Measurements from ENCODE around the gene TOMM40L. TPM values are rescaled to one million over a fixed set of nuclear protein-coding genes. Genes with fewer than 3 reads are reported as not detected.

The TOMM40L gene
- total RNA-seq, 2 donors from 2014 or later, result 1.8 to 8.9 TPM

DNA sequence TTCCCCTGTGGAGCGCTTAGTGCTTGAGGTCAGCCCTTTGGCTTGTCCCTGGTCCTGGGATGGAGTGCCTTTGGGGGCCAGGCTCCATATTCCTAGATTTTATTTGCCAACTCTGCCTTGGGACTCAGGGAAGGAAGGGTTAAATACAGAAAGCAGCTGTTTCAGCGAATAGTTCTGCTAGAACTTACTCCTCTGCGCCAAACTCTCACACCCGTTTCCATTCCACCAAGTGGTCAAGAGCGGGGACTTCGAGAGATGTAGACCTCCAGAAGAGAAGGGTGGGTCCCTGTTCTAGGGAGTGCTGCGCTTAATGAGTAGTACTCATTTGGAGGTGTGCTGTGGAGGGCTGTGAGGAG lies 704 bp upstream of the TOMM40L start:
- Histone ChIP-seq H3K27me3 (no peaks in the 10 kb centered on the region), H3K4me3 (no peak overlapping the region), H3K9me3 (no peaks in the 10 kb centered on the region), H3K4me1 (peaks cover 32% of the 10 kb centered on the region), H3K36me3 (replicated peaks in 1 of 2; ENCODE audit: insufficient read depth in 1 of 2, low read depth in 2 of 2) (no peaks in the 10 kb centered on the region), H3K27ac (peak overlapping the region in 1 of 4 donors; percentile 21)
- intact Hi-C loops (cut with DNase I), result no loop called here
- no peak for ATAC-seq
- DNase-seq, result no peak
- TF ChIP-seq, protein P1, sequence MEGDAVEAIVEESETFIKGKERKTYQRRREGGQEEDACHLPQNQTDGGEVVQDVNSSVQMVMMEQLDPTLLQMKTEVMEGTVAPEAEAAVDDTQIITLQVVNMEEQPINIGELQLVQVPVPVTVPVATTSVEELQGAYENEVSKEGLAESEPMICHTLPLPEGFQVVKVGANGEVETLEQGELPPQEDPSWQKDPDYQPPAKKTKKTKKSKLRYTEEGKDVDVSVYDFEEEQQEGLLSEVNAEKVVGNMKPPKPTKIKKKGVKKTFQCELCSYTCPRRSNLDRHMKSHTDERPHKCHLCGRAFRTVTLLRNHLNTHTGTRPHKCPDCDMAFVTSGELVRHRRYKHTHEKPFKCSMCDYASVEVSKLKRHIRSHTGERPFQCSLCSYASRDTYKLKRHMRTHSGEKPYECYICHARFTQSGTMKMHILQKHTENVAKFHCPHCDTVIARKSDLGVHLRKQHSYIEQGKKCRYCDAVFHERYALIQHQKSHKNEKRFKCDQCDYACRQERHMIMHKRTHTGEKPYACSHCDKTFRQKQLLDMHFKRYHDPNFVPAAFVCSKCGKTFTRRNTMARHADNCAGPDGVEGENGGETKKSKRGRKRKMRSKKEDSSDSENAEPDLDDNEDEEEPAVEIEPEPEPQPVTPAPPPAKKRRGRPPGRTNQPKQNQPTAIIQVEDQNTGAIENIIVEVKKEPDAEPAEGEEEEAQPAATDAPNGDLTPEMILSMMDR (IDR thresholded peaks at IDR 0.05), result no peak
- TF ChIP-seq POLR2A (IDR thresholded peaks at IDR 0.05), result no peak
- 65 to 72% methylated on average over 7 of the region's 7 CpGs for WGBS, 2 donors

DNA sequence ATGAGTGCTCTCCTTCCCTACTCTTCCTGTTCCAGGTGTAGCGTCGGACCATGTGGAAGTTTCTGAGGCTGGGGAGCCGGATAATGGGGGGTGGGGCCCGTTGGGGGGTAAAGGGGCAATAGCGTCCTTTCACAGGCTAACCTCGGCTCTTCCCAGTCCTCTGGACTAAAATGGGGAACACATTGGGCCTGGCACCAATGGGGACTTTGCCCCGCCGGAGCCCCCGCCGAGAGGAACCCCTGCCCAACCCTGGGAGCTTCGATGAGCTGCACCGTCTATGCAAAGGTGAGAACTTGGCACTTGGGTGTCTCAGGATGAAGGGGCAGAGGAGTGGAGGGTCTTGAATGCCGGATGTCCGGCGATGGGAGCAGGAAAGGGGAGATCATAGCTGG lies 456 bp downstream of the TOMM40L start:
- peak overlapping the region; percentile 43 to 68 for H3K4me3 ChIP-seq
- intact Hi-C loops (cut with DNase I), result no loop called here
- ATAC-seq (no peak), DNase-seq (no peak)
- H3K4me1 ChIP-seq, result peaks cover 32% of the 10 kb centered on the region
- no peak overlapping the region for H3K27ac ChIP-seq
- whole genome bisulfite sequencing, 2 donors, result 9 to 24% methylated on average over 14 to 15 of the region's 15 CpGs
- H3K9me3 ChIP-seq, result no peaks in the 10 kb centered on the region
- H3K27me3 ChIP-seq, result no peaks in the 10 kb centered on the region
- H3K36me3 ChIP-seq (replicated peaks in 1 of 2; ENCODE audit: insufficient read depth in 1 of 2, low read depth in 2 of 2), result no peaks in the 10 kb centered on the region
- TF ChIP-seq, protein P1 (IDR thresholded peaks at IDR 0.05), result no peak
- TF ChIP-seq POLR2A (IDR thresholded peaks at IDR 0.05), result no peak

DNA sequence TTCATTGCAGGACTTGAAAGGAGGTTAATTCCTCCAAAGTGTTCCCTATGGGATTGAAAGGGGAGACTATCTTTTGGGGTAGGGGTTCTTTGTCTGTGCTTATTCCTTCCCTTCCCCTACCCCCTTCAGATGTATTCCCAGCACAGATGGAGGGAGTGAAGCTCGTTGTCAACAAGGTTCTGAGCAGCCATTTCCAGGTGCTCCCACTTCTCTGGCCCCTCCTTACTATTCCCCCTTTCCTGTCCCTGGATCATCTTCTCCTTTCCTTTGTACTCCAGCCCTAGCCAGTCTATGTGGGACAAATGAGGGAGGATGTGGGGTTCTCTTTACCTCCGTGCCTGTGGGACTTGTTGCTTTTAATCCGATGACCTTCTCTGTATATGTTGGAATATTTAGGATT lies 899 bp downstream of the TOMM40L start:
- Histone ChIP-seq H3K36me3 (replicated peaks in 1 of 2; ENCODE audit: insufficient read depth in 1 of 2, low read depth in 2 of 2) (no peaks in the 10 kb centered on the region), H3K27ac (no peak overlapping the region), H3K4me1 (peaks cover 32% of the 10 kb centered on the region), H3K9me3 (no peaks in the 10 kb centered on the region), H3K27me3 (no peaks in the 10 kb centered on the region), H3K4me3 (no peak overlapping the region)
- TF ChIP-seq POLR2A (IDR thresholded peaks at IDR 0.05), result no peak
- TF ChIP-seq, protein P1 (IDR thresholded peaks at IDR 0.05), result no peak
- intact Hi-C loops (cut with DNase I), result no loop called here
- ATAC-seq (no peak), DNase-seq (no peak)
- WGBS, 2 donors, result 60 to 70% methylated on average over 3 of the region's 3 CpGs

DNA sequence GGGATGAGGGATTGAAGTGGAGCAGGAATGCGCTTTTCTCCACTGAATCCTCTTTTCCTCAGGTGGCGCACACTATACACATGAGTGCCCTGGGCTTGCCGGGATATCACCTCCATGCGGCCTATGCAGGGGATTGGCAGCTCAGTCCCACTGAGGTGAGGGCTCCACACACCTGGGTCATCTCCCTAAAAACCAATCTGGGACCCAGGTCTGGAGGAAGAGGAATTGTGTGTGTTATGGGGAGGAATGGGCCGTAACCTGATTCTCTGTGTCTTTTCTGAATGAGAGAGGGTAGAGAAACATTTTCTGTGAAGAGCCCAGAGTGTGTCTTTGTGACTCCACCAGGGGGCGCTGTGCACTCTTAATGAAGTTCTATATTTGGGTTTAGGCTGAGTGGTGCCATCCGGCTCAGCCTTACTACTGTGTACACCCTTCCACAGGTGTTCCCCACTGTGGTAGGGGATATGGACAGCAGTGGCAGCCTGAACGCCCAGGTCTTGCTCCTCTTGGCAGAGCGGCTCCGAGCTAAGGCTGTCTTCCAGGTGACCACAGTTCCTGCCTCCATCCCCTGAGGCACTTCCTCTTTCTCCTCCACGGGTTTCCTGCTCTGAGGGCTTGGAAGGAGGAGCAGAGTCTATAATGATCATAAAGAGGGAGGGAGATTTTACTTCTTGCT lies 1.5 kb downstream of the TOMM40L start:
- Histone ChIP-seq H3K27ac (peak overlapping the region in 1 of 4 donors; percentile 46), H3K4me3 (no peak overlapping the region)
- intact Hi-C loops (cut with DNase I), result no loop called here

More for the DNA sequence above, 1.5 kb downstream of the TOMM40L start:
- ATAC-seq (peak; percentile 56), DNase-seq (peak; percentile 84 to 90 (median 87))
- Histone ChIP-seq H3K27me3 (no peaks in the 10 kb centered on the region), H3K4me1 (peaks cover 32% of the 10 kb centered on the region), H3K36me3 (replicated peaks in 1 of 2; ENCODE audit: insufficient read depth in 1 of 2, low read depth in 2 of 2) (no peaks in the 10 kb centered on the region), H3K9me3 (no peaks in the 10 kb centered on the region)
- TF ChIP-seq, protein P1 (IDR thresholded peaks at IDR 0.05), result peak; percentile 81 to 90 (median 86)
- TF ChIP-seq POLR2A (IDR thresholded peaks at IDR 0.05), result no peak
- 40 to 43% methylated on average over 11 of the region's 11 CpGs for WGBS, 2 donors
